ENCODE measurements around the gene TBC1D26.
A peak's percentile ranks its signal among the peaks of the same experiment; 100 is the strongest.
"Not testable (repeated sequence)": the region's sequence is repeated elsewhere in the genome, so short reads cannot be mapped to it uniquely, and the experiment has no call there.

The TBC1D26 gene

DNA sequence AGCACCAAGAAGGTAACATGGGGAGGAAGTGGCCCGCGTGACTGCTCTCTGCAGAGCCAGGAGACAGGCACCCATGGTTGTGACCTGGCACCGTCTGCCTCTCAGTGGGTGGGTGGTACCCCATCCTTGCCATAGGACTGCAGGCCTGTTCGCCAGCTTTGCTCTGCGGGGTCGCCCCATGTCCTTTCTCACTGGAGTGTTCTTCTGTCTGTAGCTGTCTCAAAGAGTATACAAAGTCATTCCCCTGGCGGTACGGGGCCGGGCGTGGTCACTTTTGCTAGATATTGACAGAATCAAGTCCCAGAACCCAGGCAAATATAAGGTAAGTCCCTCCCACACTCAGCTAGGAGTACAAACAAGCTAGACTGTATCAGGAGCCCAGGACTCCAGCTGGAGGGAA, 6.0 kb downstream of the TBC1D26 start:
- DNase-seq (ENCODE audit: low read depth in 2 of 2): no peak
- TF ChIP-seq CTCF (IDR thresholded peaks at IDR 0.05; ENCODE audit: low read depth, low read length): no peak

DNA sequence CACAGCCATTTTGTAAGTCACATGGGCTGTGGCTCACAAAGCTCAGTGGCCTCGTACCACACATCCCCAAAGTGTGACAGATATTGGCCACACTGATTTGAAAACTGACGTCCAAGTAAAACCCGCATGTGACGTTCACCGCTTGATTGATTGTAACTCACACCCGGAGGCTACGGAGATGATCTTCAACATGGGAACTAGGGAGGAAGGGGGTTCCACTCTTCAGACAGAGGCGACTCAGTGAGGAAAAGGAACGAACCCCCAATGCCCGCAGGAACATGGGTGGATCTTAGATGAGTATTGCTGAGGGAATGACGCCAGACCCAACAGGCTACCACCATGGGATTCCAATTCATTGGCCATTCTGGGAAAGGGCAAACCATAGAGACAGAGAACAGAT, 7.2 kb downstream of the TBC1D26 start:
- DNase-seq (ENCODE audit: low read depth in 2 of 2); H3K4me3 ChIP-seq (replicated peaks in 1 of 2; ENCODE audit: low read depth in 2 of 2, low read length in 2 of 2): not testable (repeated sequence)

More for the DNA sequence above, 6.0 kb downstream of the TBC1D26 start:
- H3K4me3 ChIP-seq (replicated peaks in 1 of 2; ENCODE audit: low read depth in 2 of 2, low read length in 2 of 2): no peak overlapping the region

- not testable (repeated sequence) for H3K4me3 ChIP-seq (replicated peaks in 1 of 2; ENCODE audit: low read depth in 2 of 2, low read length in 2 of 2)
- peak; percentile 14 to 36 for DNase-seq (ENCODE audit: low read depth in 2 of 2)
Observed at GRCh38 chr17:15740041-15740440, 8.0 kb downstream of the TBC1D26 start.

- no peak overlapping the region for H3K4me3 ChIP-seq (replicated peaks in 1 of 2; ENCODE audit: low read depth in 2 of 2, low read length in 2 of 2)
- TF ChIP-seq CTCF (IDR thresholded peaks at IDR 0.05; ENCODE audit: low read depth, low read length): no peak
- no peak for DNase-seq (ENCODE audit: low read depth in 2 of 2)
Observed at GRCh38 chr17:15740570-15741120, 8.6 kb downstream of the TBC1D26 start.

GRCh38 chr17:15741624-15742023, 9.5 kb downstream of the TBC1D26 start:
- DNase-seq (ENCODE audit: low read depth in 2 of 2): no peak

GRCh38 chr17:15742051-15742795, 10.1 kb downstream of the TBC1D26 start:
- DNase-seq (ENCODE audit: low read depth in 2 of 2): no peak
- no peak overlapping the region for H3K4me3 ChIP-seq (replicated peaks in 1 of 2; ENCODE audit: low read depth in 2 of 2, low read length in 2 of 2)
- TF ChIP-seq CTCF (IDR thresholded peaks at IDR 0.05; ENCODE audit: low read depth, low read length): no peak

More at GRCh38 chr17:15741624-15742023, 9.5 kb downstream of the TBC1D26 start:
- no peak overlapping the region for H3K4me3 ChIP-seq (replicated peaks in 1 of 2; ENCODE audit: low read depth in 2 of 2, low read length in 2 of 2)
- no peak for TF ChIP-seq CTCF (IDR thresholded peaks at IDR 0.05; ENCODE audit: low read depth, low read length)

DNA sequence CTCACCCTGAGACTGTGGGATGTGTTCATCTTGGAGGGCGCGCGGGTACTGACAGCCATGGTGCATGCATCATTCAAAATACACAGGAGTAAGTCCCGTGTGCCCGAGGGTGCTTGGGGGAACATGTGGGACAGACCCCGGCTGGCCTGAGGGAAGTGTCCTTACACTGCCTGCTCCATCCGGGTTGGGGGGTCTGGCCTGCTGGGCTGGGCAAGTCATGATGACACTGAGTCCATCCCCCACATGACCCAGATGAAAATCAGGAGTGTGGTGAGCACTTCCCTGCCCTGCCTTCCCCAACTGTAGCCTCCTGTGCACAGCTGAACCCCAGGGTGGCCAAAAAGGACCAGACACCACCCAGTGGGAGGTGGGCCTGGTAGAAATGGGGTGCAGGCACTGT, 10.8 kb downstream of the TBC1D26 start:
- H3K4me3 ChIP-seq (replicated peaks in 1 of 2; ENCODE audit: low read depth in 2 of 2, low read length in 2 of 2): no peak overlapping the region
- no peak for DNase-seq (ENCODE audit: low read depth in 2 of 2)
- TF ChIP-seq CTCF (IDR thresholded peaks at IDR 0.05; ENCODE audit: low read depth, low read length): no peak
